ENCODE results near the gene TMOD1. TPM values are rescaled to one million over a fixed set of nuclear protein-coding genes. Genes with fewer than 3 reads are reported as not detected.

Gene TMOD1
- total RNA-seq, 4 donors from 2014 or later: 33.4 to 38.6 (median 37.0) TPM

DNA sequence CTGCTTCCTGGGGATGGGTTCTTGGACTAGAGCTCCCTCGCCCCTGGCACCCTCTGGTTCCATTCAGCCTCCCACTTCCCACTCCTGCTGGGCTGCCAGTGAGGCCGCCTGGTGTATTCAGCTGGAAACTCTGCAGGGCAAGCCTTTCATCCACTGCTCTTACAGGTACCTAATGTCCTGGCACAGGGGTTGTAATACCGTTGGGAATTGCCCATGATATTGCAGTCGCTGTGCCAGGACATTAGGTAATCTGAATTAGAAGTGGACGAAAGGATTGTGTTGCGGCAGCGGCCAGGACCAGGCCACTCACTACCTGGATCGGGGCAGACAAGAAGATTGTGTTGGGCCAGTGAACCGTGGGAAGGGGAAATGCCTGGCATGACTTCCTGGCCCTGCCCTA lies 13.1 kb downstream of the TMOD1 start:
- Histone ChIP-seq H3K36me3 (no peaks in the 10 kb centered on the region), H3K27ac (peak overlapping the region; percentile 40 to 71 (median 60)), H3K4me1 (peaks cover 0 to 65% of the 10 kb centered on the region in 2 donors), H3K27me3 (no peaks in the 10 kb centered on the region), H3K9me3 (no peaks in the 10 kb centered on the region), H3K4me3 (replicated peaks in 1 of 3) (no peak overlapping the region)
- WGBS, 2 donors: 30 to 82% methylated on average over 8 to 9 of the region's 9 CpGs
- TF ChIP-seq POLR2A (IDR thresholded peaks at IDR 0.05): peak in 1 of 2 donors; percentile 49
- TF ChIP-seq, protein P1, sequence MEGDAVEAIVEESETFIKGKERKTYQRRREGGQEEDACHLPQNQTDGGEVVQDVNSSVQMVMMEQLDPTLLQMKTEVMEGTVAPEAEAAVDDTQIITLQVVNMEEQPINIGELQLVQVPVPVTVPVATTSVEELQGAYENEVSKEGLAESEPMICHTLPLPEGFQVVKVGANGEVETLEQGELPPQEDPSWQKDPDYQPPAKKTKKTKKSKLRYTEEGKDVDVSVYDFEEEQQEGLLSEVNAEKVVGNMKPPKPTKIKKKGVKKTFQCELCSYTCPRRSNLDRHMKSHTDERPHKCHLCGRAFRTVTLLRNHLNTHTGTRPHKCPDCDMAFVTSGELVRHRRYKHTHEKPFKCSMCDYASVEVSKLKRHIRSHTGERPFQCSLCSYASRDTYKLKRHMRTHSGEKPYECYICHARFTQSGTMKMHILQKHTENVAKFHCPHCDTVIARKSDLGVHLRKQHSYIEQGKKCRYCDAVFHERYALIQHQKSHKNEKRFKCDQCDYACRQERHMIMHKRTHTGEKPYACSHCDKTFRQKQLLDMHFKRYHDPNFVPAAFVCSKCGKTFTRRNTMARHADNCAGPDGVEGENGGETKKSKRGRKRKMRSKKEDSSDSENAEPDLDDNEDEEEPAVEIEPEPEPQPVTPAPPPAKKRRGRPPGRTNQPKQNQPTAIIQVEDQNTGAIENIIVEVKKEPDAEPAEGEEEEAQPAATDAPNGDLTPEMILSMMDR (IDR thresholded peaks at IDR 0.05): peak in 3 of 6 experiments; percentile 12 to 35 (median 23)
- intact Hi-C loops (cut with DNase I): no loop called here
- peak; percentile 81 to 91 for DNase-seq

DNA sequence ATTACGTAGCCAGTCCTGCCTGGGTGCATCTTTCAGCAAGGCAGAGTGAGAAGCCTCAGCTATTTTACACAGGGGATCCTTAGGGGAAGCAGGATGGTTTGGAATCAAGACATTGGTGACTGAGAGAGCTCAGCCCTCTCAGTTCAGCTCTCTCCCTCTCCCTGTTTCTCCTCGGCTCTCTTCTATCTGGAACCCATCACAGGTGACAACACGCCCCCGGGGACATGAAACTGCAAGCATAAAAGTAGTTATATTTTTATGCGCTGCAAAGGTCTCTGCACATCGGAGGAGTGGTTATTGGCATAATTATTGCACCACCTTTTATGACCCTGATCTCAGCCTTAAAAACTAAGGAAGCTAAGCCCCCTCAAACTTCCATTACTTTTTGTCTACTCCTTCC lies 14.2 kb downstream of the TMOD1 start:
- peaks cover 0 to 64% of the 10 kb centered on the region in 2 donors for H3K4me1 ChIP-seq
- intact Hi-C loops (cut with DNase I): no loop called here
- no peaks in the 10 kb centered on the region for H3K36me3 ChIP-seq
- TF ChIP-seq, protein P1 (IDR thresholded peaks at IDR 0.05): no peak
- TF ChIP-seq POLR2A (IDR thresholded peaks at IDR 0.05): no peak
- H3K4me3 ChIP-seq (replicated peaks in 1 of 3): no peak overlapping the region
- H3K9me3 ChIP-seq: no peaks in the 10 kb centered on the region
- no peak overlapping the region for H3K27ac ChIP-seq
- no peak for DNase-seq
- no peaks in the 10 kb centered on the region for H3K27me3 ChIP-seq
- WGBS, 2 donors: 93 to 97% methylated on average over 6 of the region's 6 CpGs

DNA sequence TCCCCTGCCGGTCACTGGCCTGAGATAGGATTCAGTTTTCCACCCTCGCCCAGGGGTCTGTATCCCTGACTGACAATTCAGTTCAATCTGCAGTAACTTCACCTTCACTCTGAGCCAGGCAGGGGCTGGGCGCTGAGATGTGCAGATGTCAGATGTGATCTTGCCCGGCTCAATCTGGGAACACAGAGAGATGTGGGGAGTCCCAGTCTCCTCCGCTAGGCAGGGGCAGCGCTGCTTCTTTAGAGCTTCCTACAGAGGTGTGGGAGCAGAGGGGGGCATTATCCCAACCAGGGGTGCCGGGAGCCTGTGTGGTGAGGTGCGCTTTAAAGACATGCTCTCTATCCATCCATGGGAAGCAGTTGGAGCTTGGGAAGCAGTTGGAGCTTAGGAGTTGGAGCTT lies 14.6 kb downstream of the TMOD1 start:
- H3K4me1 ChIP-seq: peaks cover 0 to 60% of the 10 kb centered on the region in 2 donors
- H3K27me3 ChIP-seq: no peaks in the 10 kb centered on the region
- H3K27ac ChIP-seq: no peak overlapping the region
- intact Hi-C loops (cut with DNase I): no loop called here
- no peak for DNase-seq
- H3K36me3 ChIP-seq: no peaks in the 10 kb centered on the region
- H3K9me3 ChIP-seq: no peaks in the 10 kb centered on the region
- no peak overlapping the region for H3K4me3 ChIP-seq (replicated peaks in 1 of 3)
- WGBS, 2 donors: 93% methylated on average over 8 of the region's 8 CpGs
- TF ChIP-seq, protein P1 (IDR thresholded peaks at IDR 0.05): no peak
- TF ChIP-seq POLR2A (IDR thresholded peaks at IDR 0.05): no peak

DNA sequence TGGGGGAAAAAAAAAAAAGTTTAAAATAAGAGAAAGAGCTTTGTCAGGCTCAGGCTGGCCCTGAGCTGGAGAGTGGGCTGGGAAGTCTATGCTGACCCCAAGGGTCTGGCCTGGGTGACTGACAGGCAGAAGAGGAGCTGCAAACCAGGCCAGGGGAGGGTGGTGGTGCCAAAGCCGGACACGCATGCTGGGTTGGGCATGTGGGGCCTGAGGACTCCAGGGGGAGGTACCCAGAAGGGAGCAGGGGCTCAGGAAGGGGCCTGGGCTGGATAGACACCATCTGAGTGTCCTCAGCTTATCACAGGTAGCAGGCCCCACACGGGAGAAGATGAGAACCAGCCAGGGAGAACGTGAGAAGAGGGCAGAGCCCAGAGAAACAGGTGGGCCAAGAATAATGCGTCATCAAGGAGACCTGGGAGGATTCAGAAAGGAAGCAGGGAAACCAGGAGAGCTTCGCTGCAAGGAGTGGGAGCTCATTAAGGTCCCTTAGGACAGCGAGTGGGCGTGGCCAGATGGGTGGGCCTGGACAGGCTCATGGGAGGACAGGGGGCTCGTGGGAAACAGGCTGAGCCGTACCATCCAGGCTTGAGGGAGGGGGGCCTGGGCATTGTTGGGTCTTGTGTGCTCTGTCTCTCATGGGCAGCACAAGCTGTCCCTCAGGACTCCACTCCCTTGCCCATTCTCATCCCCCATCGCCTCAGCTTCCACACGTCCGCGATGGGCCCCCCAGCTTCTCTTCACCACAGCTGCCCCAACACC lies 16.0 kb downstream of the TMOD1 start:
- intact Hi-C loops (cut with DNase I): no loop called here
- Histone ChIP-seq H3K27ac (peak overlapping the region in 2 of 3 donors; percentile 24 to 57), H3K4me1 (peaks cover 0 to 52% of the 10 kb centered on the region in 2 donors), H3K27me3 (no peaks in the 10 kb centered on the region), H3K36me3 (no peaks in the 10 kb centered on the region), H3K4me3 (replicated peaks in 1 of 3) (no peak overlapping the region), H3K9me3 (no peaks in the 10 kb centered on the region)
- WGBS, 2 donors: 80 to 87% methylated on average over 14 of the region's 14 CpGs
- no peak for DNase-seq
- no peak for TF ChIP-seq POLR2A (IDR thresholded peaks at IDR 0.05)
- TF ChIP-seq, protein P1 (IDR thresholded peaks at IDR 0.05): no peak

DNA sequence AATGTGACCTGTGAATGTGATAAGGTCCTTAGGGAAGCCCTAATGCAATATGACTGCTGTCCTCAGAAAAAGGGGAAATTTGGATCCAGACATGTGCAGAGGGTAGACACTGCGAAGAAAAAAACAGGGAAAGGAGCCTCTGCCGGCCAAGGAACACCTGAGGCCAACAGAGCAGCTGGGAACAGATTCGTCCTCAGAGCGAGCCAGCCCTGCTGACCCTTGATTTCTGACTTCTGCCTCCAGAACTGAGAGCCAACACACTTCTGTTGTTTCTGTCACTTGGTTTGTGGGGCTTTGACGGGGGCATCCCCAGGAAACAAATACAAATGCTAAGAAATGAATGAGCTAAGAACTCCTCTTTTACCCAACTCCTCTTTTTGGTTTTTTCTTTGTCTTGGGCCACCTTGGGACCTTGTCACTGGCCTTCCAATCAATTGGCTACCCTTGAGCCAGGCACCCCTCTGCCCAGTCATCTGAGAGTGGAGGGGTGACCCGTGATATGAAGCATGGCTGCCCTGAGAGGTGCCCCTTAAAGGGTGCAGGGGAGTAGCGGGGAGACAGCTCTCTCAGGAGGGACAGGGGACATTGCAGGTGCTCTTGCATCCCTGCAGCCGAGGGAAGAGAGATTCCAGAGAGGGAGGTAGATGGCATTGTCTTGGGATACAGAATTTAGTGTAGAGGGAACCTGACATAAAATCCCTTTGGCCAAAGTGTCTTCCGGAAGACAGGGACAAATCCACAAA lies 16.9 kb downstream of the TMOD1 start:
- 85 to 87% methylated on average over 9 of the region's 9 CpGs for WGBS, 2 donors
- TF ChIP-seq POLR2A (IDR thresholded peaks at IDR 0.05): no peak
- TF ChIP-seq, protein P1 (IDR thresholded peaks at IDR 0.05): no peak
- Histone ChIP-seq H3K9me3 (no peaks in the 10 kb centered on the region), H3K4me1 (peaks cover 0 to 45% of the 10 kb centered on the region in 2 donors), H3K27me3 (no peaks in the 10 kb centered on the region), H3K36me3 (no peaks in the 10 kb centered on the region), H3K4me3 (replicated peaks in 1 of 3) (no peak overlapping the region), H3K27ac (peak overlapping the region in 2 of 3 donors; percentile 16 to 41)
- intact Hi-C loops (cut with DNase I): no loop called here
- no peak for DNase-seq

Data from thyroid gland (tissue), 4 donors.